Gastroesophageal sphincter (tissue), 4 donors: ENCODE results near the gene DGAT2. TPM values are rescaled to one million over a fixed set of nuclear protein-coding genes. Genes with fewer than 3 reads are reported as not detected.
"Not testable (repeated sequence)": the region's sequence is repeated elsewhere in the genome, so short reads cannot be mapped to it uniquely, and the experiment has no call there.

Experiments used
- ATAC-seq: fragments of 150-250 bp; one replicate; pipeline ENCODE4 v1.9.1; 2016; ENCODE audit warnings: mild to moderate bottlenecking, moderate library complexity
- H3K27ac ChIP-seq, 4 donors: fragments of 200-600 bp; sonication (generic) in 3 of 4; 1 replicate in 3 of 4; 2 replicates in 1 of 4; pipeline ENCODE4 v1.5.1; 2016 to 2019
- H3K27me3 ChIP-seq: fragments of 200-600 bp; sonication (generic); one replicate; pipeline ENCODE4 v1.5.1; 2019
- H3K36me3 ChIP-seq, 2 donors: fragments of 200-600 bp; sonication (generic); one replicate each; pipeline ENCODE4 v1.5.1; 2019; ENCODE audit warnings: control low read depth in 1 of 2
- H3K4me1 ChIP-seq, 3 donors: fragments of 200-600 bp; sonication (generic); 1 replicate in 2 of 3; 2 replicates in 1 of 3; pipeline ENCODE4 v1.5.1; 2016 to 2019; ENCODE audit warnings: control low read depth in 2 of 3
- H3K4me3 ChIP-seq, 2 donors: fragments of 200-600 bp; sonication (generic); one replicate each; pipeline ENCODE4 v1.5.1; 2019; ENCODE audit warnings: mild to moderate bottlenecking in 1 of 2, moderate library complexity in 1 of 2
- H3K9me3 ChIP-seq, 3 donors: fragments of 200-600 bp; sonication (generic); one replicate each; pipeline ENCODE4 v1.5.1; 2017 to 2019; ENCODE audit warnings: control low read depth in 2 of 3
- EP300 ChIP-seq: sonication (generic); formaldehyde crosslinking; IDR thresholded peaks from one replicate; pipeline ENCODE4 v1.6.1; 2017; ENCODE audit warnings: antibody characterized with exemption, mild to moderate bottlenecking
- POLR2A ChIP-seq, 2 donors: fragments of 450-650 bp; IDR thresholded peaks; one replicate each; pipeline ENCODE4 v1.6.1; 2017; ENCODE audit warnings: antibody characterized with exemption in 2 of 2, mild to moderate bottlenecking in 2 of 2, moderate library complexity in 1 of 2
- POLR2AphosphoS5 ChIP-seq: sonication (generic); formaldehyde crosslinking; IDR thresholded peaks from one replicate; pipeline ENCODE4 v1.6.1; 2017; ENCODE audit warnings: antibody characterized with exemption
- WGBS, 2 donors: methylation state at CpG; one replicate each; pipeline ENCODE4 v1.1.5; 2018; ENCODE audit warnings: low coverage in 1 of 2; 5-methylcytosine and 5-hydroxymethylcytosine counted together
- total RNA-seq, 4 donors: library from RNA; depleted of rRNA; stranded (reverse); fragments of >200 nt; gene quantifications; one replicate each; pipeline ENCODE4 v1.1.0, GENCODE V29; 2016
- TF ChIP-seq, protein P1 (sequence below), 4 experiments: fragments of 200-600 bp in 2 of 4; fragments of 450-650 bp in 2 of 4; sonication (generic) in 1 of 4; IDR thresholded peaks; one replicate each; pipeline ENCODE4 v1.5.1; 2017 to 2019; ENCODE audit warnings: antibody characterized with exemption in 4 of 4, mild to moderate bottlenecking in 2 of 4, moderate library complexity in 2 of 4

The DGAT2 gene
- total RNA-seq, 4 donors from 2014 or later: 0.74 to 14.4 (median 1.5) TPM

DNA sequence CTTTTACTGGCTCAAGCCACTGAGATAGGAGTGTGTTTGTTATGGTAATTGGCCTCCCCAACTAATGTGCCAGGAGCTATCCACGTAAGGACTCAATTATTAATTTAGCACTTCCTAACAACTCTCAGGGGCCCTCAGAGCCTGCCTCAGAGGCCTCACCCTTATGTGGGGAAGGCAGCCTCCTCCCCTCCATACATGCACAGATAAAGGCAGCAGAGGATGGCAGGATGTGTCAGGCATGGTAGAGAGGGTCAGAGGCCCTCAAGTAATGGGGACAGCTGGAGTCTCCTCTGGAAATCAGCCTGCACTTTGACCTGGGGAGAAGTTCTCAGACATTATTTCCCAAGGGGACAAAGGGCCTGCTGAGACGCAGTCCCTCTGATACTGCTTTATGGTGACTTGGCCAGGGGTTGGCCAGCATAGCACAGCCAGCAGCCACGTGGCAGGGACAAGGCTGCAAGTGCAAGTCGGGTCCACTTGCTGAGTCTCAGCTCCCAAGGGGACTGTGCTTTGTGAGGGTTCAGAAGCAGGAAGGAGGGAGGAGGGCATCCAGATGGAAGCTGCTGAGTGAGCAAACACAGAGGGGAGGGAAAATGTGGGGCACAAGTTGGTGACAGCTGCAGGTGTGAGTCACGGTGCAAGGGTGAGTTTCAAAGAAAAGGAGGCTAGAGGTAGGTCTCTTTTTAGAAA is 33.9 kb upstream of the DGAT2 start:
- H3K9me3 ChIP-seq: no peaks in the 10 kb centered on the region
- ATAC-seq: no peak
- 92 to 96% methylated on average over 1 to 2 of the region's 5 CpGs for WGBS, 2 donors
- H3K27me3 ChIP-seq: no peaks in the 10 kb centered on the region
- TF ChIP-seq, protein P1, sequence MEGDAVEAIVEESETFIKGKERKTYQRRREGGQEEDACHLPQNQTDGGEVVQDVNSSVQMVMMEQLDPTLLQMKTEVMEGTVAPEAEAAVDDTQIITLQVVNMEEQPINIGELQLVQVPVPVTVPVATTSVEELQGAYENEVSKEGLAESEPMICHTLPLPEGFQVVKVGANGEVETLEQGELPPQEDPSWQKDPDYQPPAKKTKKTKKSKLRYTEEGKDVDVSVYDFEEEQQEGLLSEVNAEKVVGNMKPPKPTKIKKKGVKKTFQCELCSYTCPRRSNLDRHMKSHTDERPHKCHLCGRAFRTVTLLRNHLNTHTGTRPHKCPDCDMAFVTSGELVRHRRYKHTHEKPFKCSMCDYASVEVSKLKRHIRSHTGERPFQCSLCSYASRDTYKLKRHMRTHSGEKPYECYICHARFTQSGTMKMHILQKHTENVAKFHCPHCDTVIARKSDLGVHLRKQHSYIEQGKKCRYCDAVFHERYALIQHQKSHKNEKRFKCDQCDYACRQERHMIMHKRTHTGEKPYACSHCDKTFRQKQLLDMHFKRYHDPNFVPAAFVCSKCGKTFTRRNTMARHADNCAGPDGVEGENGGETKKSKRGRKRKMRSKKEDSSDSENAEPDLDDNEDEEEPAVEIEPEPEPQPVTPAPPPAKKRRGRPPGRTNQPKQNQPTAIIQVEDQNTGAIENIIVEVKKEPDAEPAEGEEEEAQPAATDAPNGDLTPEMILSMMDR (IDR thresholded peaks at IDR 0.05): no peak
- TF ChIP-seq POLR2A (IDR thresholded peaks at IDR 0.05): no peak
- TF ChIP-seq EP300: no peak
- no peak for TF ChIP-seq POLR2AphosphoS5
- no peak overlapping the region for H3K27ac ChIP-seq
- H3K4me3 ChIP-seq: no peak overlapping the region
- H3K4me1 ChIP-seq: peaks cover 0 to 10% (median 0%) of the 10 kb centered on the region in 3 donors
- H3K36me3 ChIP-seq: no peaks in the 10 kb centered on the region

DNA sequence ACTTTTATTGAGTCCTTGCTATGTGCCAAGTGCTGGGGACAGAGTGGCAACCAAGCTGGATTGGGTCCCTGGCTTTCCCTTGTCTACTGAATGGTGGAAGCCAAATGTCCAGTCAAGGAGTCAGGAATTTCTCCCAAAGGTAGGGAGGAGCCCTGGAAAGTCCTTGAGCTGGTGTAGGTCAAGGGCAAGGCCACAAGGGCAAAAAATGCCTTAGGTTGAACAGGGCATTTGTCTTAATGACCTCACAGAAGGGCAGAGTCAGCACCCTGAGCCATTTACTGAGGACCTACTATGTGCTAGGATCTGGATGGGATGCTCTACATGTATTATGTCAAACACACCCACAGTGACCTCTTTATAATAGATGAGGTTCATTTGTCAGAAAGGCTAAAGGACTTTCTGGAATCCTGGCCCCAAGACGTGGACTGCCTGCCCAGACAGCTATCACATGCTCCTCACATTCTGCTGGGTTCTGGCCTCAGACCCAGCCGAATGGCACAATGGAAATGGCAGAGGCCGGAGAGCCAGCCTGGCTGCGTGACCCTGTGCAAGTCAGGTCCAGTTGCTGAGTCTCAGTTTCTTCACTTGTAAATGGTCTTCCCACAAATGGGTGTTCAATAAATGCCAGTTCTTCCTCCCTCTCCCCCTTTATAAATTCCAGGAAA is 33.3 kb upstream of the DGAT2 start:
- WGBS, 2 donors: 88 to 93% methylated on average over 3 to 4 of the region's 4 CpGs
- ATAC-seq: no peak
- no peak overlapping the region for H3K27ac ChIP-seq
- H3K4me3 ChIP-seq: no peak overlapping the region
- H3K9me3 ChIP-seq: no peaks in the 10 kb centered on the region
- no peak for TF ChIP-seq POLR2A (IDR thresholded peaks at IDR 0.05)
- no peak for TF ChIP-seq POLR2AphosphoS5
- TF ChIP-seq, protein P1 (IDR thresholded peaks at IDR 0.05): no peak
- TF ChIP-seq EP300: no peak
- no peaks in the 10 kb centered on the region for H3K27me3 ChIP-seq
- no peaks in the 10 kb centered on the region for H3K36me3 ChIP-seq
- H3K4me1 ChIP-seq: peaks cover 0 to 10% (median 0%) of the 10 kb centered on the region in 3 donors

DNA sequence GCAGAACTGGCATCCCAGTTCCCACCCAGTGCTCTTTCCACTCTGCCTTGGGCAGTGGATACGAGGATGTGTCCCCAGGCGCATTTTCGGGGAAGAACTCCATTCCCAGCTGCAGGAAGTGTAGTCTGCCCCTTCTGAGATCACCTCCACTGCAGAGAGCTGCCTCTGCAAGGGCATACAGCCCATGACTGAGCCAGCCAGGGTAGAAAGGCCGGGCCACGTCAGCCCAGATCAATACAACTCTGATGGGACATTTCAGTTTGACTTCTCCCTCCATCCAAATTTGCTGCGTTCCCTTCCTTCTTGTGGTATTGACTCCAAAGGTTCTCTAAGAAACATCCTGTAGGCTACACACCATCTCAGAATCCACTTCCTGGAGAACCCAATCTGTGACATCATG is 31.3 kb upstream of the DGAT2 start:
- no peak overlapping the region for H3K27ac ChIP-seq
- H3K9me3 ChIP-seq: no peaks in the 10 kb centered on the region
- peaks cover 0 to 10% (median 0%) of the 10 kb centered on the region in 3 donors for H3K4me1 ChIP-seq
- H3K36me3 ChIP-seq: no peaks in the 10 kb centered on the region
- H3K27me3 ChIP-seq: no peaks in the 10 kb centered on the region
- H3K4me3 ChIP-seq: no peak overlapping the region
- ATAC-seq: no peak
- no peak for TF ChIP-seq POLR2A (IDR thresholded peaks at IDR 0.05)
- TF ChIP-seq POLR2AphosphoS5: no peak
- TF ChIP-seq, protein P1 (IDR thresholded peaks at IDR 0.05): no peak
- TF ChIP-seq EP300: no peak
- WGBS, 2 donors: 69% methylated on average over 3 of the region's 6 CpGs; no CpG with 5 or more reads in 1 of the 2 donors

DNA sequence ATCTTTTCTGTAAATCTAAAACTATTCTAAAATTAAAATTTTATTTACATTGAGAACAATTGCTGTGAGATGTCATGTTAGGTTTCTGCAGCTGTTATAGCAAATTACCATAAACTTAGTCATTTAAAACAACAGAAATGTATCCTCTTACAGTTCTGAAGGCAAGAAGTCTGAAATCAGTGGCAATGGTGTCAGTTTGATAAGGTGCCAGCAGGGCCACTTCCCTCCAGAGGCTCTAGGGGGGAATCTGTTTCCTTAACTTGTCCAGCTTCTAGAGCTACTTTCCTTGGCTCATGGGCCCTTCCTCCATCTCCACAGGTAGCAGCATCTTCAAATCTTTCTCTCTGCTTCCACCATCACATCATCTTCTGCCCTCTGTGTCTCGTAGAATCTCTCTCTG is 27.9 kb upstream of the DGAT2 start:
- TF ChIP-seq POLR2AphosphoS5: no peak
- no peak for TF ChIP-seq POLR2A (IDR thresholded peaks at IDR 0.05)
- 100% methylated on average over 1 of the region's 1 CpG; no CpG with 5 or more reads in 1 of the 2 donors for WGBS, 2 donors
- no peaks in the 10 kb centered on the region for H3K36me3 ChIP-seq
- H3K9me3 ChIP-seq: no peaks in the 10 kb centered on the region
- ATAC-seq: no peak
- no peaks in the 10 kb centered on the region for H3K4me1 ChIP-seq
- no peak overlapping the region for H3K4me3 ChIP-seq
- peaks cover 17% of the 10 kb centered on the region for H3K27me3 ChIP-seq
- H3K27ac ChIP-seq: no peak overlapping the region

DNA sequence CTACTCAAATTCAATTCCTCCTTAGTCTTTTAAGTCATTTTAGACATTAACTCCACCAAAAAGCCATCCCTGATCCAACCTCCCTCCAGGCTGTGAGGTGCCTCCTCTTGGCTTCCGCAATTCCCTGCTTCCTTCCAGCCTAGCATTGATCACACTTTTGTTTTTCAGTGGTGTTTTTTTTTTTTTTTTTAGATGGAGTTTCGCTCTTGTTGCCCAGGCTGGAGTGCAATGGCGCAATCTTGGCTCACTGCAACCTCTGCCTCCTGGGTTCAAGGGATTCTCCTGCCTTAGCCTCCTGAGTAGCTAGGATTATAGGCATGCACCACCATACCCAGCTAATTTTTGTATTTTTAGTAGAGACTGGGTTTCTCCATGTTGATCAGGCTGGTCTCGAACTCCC is 25.4 kb upstream of the DGAT2 start:
- 81 to 100% methylated on average over 1 to 2 of the region's 4 CpGs for WGBS, 2 donors
- not testable (repeated sequence) for H3K4me3 ChIP-seq, H3K9me3 ChIP-seq, H3K36me3 ChIP-seq, H3K4me1 ChIP-seq, H3K27ac ChIP-seq, ATAC-seq
- peaks cover 32% of the 10 kb centered on the region for H3K27me3 ChIP-seq
